PC-3 (cell line): ENCODE results near the gene PGF. TPM values are rescaled to one million over a fixed set of nuclear protein-coding genes. Genes with fewer than 3 reads are reported as not detected.

ENCODE experiments used
- ATAC-seq: fragments of 200-7000 bp; cut with Tn5 transposase; 2 replicates; pipeline ENCODE4 v1.9.1; 2020; ENCODE audit warnings: mild to moderate bottlenecking, moderate library complexity
- BruUV-seq: library from RNA; stranded (reverse); fragments of 400-500 nt; replicated peaks from 2 replicates; lab custom pipeline; 2021; lab: Mats Ljungman, UMichigan
- CTCF ChIA-PET: fragments of 300-600 bp; sonication (Branson Sonifier 250); formaldehyde crosslinking; loops from one replicate; lab custom pipeline; 2022; ENCODE audit warnings: antibody characterized with exemption; lab: Charles Lee
- POLR2A ChIA-PET: fragments of 300-600 bp; sonication (Branson Sonifier 250); formaldehyde crosslinking; loops from one replicate; lab custom pipeline; 2022; ENCODE audit warnings: antibody characterized with exemption; ENCODE audit not compliant: unreplicated experiment; lab: Charles Lee
- DNase-seq: peaks from one replicate; pipeline ENCODE4 v3.0.0-alpha.2; 2015
- H2AFZ ChIP-seq: fragments of 300-600 bp; sonication (generic); 2 replicates; pipeline ENCODE4 v1.6.0; 2016; ENCODE audit warnings: antibody characterized with exemption, low read length
- H3F3A ChIP-seq: fragments of 300-600 bp; sonication (generic); one replicate; pipeline ENCODE4 v1.6.0; 2017; ENCODE audit warnings: antibody characterized with exemption, low read length, control low read depth, mild to moderate bottlenecking; ENCODE audit not compliant: unreplicated experiment
- H3K27ac ChIP-seq: fragments of 300-600 bp; sonication (generic); 2 replicates; pipeline ENCODE4 v1.5.1; 2016; ENCODE audit warnings: mild to moderate bottlenecking, low read length
- H3K27me3 ChIP-seq: fragments of 300-600 bp; sonication (generic); 2 replicates; pipeline ENCODE4 v1.6.1; 2016; ENCODE audit warnings: low read length, mixed read lengths
- H3K36me3 ChIP-seq: fragments of 300-600 bp; sonication (generic); 2 replicates; pipeline ENCODE4 v1.6.1; 2016; ENCODE audit warnings: low read depth, mixed run types, low read length, mixed read lengths
- H3K4me1 ChIP-seq: fragments of 300-600 bp; sonication (generic); 2 replicates; pipeline ENCODE4 v1.5.1; 2016; ENCODE audit warnings: low read length; ENCODE audit not compliant: insufficient read depth
- H3K4me2 ChIP-seq: fragments of 300-600 bp; sonication (generic); 2 replicates; pipeline ENCODE4 v1.6.0; 2016; ENCODE audit warnings: low read length
- H3K4me3 ChIP-seq: fragments of 300-600 bp; sonication (generic); 2 replicates; pipeline ENCODE4 v1.5.1; 2016; ENCODE audit warnings: mild to moderate bottlenecking, low read length, mixed read lengths
- H3K79me2 ChIP-seq: fragments of 300-600 bp; sonication (generic); 2 replicates; pipeline ENCODE4 v1.6.1; 2017; ENCODE audit warnings: low read length, mixed read lengths
- H3K9ac ChIP-seq: fragments of 300-600 bp; sonication (generic); 2 replicates; pipeline ENCODE4 v1.6.0; 2016; ENCODE audit warnings: mild to moderate bottlenecking, low read length
- H3K9me2 ChIP-seq: fragments of 300-600 bp; sonication (generic); replicated peaks from 2 replicates; pipeline ENCODE4 v1.6.1; 2016; ENCODE audit warnings: mixed run types, low read length, mixed read lengths
- H3K9me3 ChIP-seq: fragments of 300-600 bp; sonication (generic); 2 replicates; pipeline ENCODE4 v1.6.1; 2016; ENCODE audit warnings: low read length, mixed read lengths
- H4K20me1 ChIP-seq: fragments of 300-600 bp; sonication (generic); 2 replicates; pipeline ENCODE4 v1.6.1; 2016; ENCODE audit warnings: low read length, mixed read lengths
- EZH2 ChIP-seq: fragments of 300-600 bp; sonication (generic); IDR thresholded peaks from one replicate; pipeline ENCODE4 v1.6.1; 2017; ENCODE audit warnings: antibody characterized with exemption, mild to moderate bottlenecking, low read length; ENCODE audit not compliant: unreplicated experiment
- EZH2phosphoT487 ChIP-seq: fragments of 300-600 bp; sonication (generic); IDR thresholded peaks from 2 replicates; pipeline ENCODE4 v1.6.1; 2018; ENCODE audit warnings: mild to moderate bottlenecking, antibody characterized with exemption, low read length, borderline replicate concordance
- intact Hi-C: fragments of 100-400 bp; cut with micrococcal nuclease; formaldehyde crosslinking; loops from 2 replicates; pipeline ENCODE4 v1.9.0; 2023
- total RNA-seq: library from RNA; depleted of rRNA; stranded (reverse); fragments of >200 nt; gene quantifications from 2 replicates; pipeline ENCODE4 v1.2.3, GENCODE V29; 2014
- TF ChIP-seq, protein P1 (sequence below): fragments of 300-600 bp; sonication (generic); conservative IDR thresholded peaks from 2 replicates; pipeline ENCODE4 v1.5.1; 2017; ENCODE audit warnings: antibody characterized with exemption, low read depth, mild to moderate bottlenecking, low read length

The PGF gene
- total RNA-seq, 1 experiment from 2014 or later = 0.26 TPM

GRCh38 chr14:74912801-74913200 lies 42.6 kb downstream of the PGF start:
- POLR2A ChIA-PET = no interaction called here
- no peaks in the 10 kb centered on the region for H3K4me1 ChIP-seq
- intact Hi-C loops = no loop called here
- TF ChIP-seq, protein P1, sequence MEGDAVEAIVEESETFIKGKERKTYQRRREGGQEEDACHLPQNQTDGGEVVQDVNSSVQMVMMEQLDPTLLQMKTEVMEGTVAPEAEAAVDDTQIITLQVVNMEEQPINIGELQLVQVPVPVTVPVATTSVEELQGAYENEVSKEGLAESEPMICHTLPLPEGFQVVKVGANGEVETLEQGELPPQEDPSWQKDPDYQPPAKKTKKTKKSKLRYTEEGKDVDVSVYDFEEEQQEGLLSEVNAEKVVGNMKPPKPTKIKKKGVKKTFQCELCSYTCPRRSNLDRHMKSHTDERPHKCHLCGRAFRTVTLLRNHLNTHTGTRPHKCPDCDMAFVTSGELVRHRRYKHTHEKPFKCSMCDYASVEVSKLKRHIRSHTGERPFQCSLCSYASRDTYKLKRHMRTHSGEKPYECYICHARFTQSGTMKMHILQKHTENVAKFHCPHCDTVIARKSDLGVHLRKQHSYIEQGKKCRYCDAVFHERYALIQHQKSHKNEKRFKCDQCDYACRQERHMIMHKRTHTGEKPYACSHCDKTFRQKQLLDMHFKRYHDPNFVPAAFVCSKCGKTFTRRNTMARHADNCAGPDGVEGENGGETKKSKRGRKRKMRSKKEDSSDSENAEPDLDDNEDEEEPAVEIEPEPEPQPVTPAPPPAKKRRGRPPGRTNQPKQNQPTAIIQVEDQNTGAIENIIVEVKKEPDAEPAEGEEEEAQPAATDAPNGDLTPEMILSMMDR = no peak
- TF ChIP-seq EZH2 = no peak
- TF ChIP-seq EZH2phosphoT487 = no peak
- no peaks in the 10 kb centered on the region for H3F3A ChIP-seq
- H3K4me2 ChIP-seq = no peak overlapping the region
- no peak overlapping the region for H3K4me3 ChIP-seq
- ATAC-seq (no peak), DNase-seq (no peak)
- no peaks in the 10 kb centered on the region for H3K36me3 ChIP-seq
- no peaks in the 10 kb centered on the region for H3K79me2 ChIP-seq
- H2AFZ ChIP-seq = no peak overlapping the region
- H3K9ac ChIP-seq = no peak overlapping the region
- no TSS peak for BruUV-seq
- H3K27me3 ChIP-seq = no peaks in the 10 kb centered on the region
- CTCF ChIA-PET = no interaction called here
- H3K9me2 ChIP-seq = no peaks in the 10 kb centered on the region
- H3K9me3 ChIP-seq = no peaks in the 10 kb centered on the region
- H3K27ac ChIP-seq = no peak overlapping the region
- no peaks in the 10 kb centered on the region for H4K20me1 ChIP-seq

DNA sequence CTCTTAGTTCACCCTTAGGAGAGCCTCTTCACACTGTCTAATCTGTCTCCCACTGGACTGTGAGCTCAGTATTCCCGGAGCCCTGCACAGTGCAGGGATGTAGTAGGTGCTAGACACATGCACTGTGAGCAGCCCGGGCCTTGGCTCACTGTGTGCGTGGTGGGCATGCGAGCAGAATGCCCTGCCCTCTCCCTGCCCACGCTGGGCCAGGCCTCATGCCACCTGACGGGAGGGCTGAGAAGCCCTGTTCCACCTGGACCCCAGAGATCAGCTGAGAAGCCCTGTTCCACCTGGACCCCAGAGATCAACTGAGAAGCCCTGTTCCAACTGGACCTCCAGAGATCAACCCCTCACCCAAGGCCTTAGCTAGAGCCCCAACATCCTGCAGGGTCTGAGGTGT lies 43.3 kb downstream of the PGF start:
- DNase-seq = no peak
- ATAC-seq = no peak
- Histone ChIP-seq H4K20me1 (no peaks in the 10 kb centered on the region), H3K9me2 (no peaks in the 10 kb centered on the region), H2AFZ (no peak overlapping the region), H3K27me3 (no peaks in the 10 kb centered on the region), H3K4me1 (no peaks in the 10 kb centered on the region), H3F3A (no peaks in the 10 kb centered on the region), H3K9ac (no peak overlapping the region), H3K79me2 (no peaks in the 10 kb centered on the region), H3K27ac (no peak overlapping the region), H3K4me2 (no peak overlapping the region), H3K4me3 (no peak overlapping the region), H3K36me3 (no peaks in the 10 kb centered on the region), H3K9me3 (no peaks in the 10 kb centered on the region)
- BruUV-seq = no TSS peak
- intact Hi-C loops = no loop called here
- TF ChIP-seq, protein P1 = no peak
- TF ChIP-seq EZH2phosphoT487 (no peak), EZH2 (no peak)
- CTCF ChIA-PET = interaction anchor here (0.5 kb wide), 1 partner anchor 178 kb away, joined by 5 read pairs; no protein-coding TSS in a partner anchor
- POLR2A ChIA-PET = interaction anchor here (0.6 kb wide), 1 partner anchor 34 kb away, joined by 13 read pairs; no protein-coding TSS in a partner anchor

DNA sequence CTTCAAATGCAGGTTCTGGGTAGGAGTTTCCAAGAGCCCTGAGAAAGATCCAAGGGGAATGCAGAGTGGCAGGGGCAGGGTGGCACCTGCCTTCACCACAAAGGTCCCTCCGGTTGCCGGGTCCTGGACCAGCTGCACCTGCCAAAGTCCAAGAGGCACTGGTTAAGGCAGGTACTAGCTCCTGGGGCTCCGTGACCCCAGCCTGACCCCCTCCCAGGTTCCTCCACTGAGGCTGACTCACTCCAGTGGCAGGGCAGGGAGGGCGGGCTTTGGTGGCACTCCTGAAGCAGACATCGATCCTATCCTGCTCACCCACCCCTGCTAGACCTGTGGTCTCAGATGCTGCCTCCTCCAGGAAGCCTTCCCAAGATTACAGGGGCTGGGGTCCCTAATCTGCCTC lies 43.7 kb downstream of the PGF start:
- ATAC-seq (no peak), DNase-seq (no peak)
- H3K4me1 ChIP-seq = no peaks in the 10 kb centered on the region
- ChIA-PET POLR2A (interaction anchor here (0.6 kb wide), 1 partner anchor 33 kb away, joined by 13 read pairs; no protein-coding TSS in a partner anchor), CTCF (interaction anchor here (0.5 kb wide), 1 partner anchor 178 kb away, joined by 5 read pairs; no protein-coding TSS in a partner anchor)
- no peaks in the 10 kb centered on the region for H3K9me2 ChIP-seq
- H3K4me3 ChIP-seq = no peak overlapping the region
- H3F3A ChIP-seq = no peaks in the 10 kb centered on the region
- H4K20me1 ChIP-seq = no peaks in the 10 kb centered on the region
- no peaks in the 10 kb centered on the region for H3K27me3 ChIP-seq
- no TSS peak for BruUV-seq
- no peaks in the 10 kb centered on the region for H3K36me3 ChIP-seq
- TF ChIP-seq EZH2phosphoT487 = no peak
- TF ChIP-seq EZH2 = no peak
- TF ChIP-seq, protein P1 = no peak
- no peak overlapping the region for H3K4me2 ChIP-seq
- no peaks in the 10 kb centered on the region for H3K79me2 ChIP-seq
- no peak overlapping the region for H3K27ac ChIP-seq
- no peak overlapping the region for H2AFZ ChIP-seq
- intact Hi-C loops = no loop called here
- no peak overlapping the region for H3K9ac ChIP-seq
- no peaks in the 10 kb centered on the region for H3K9me3 ChIP-seq
